ENCODE data around the gene INO80.
A peak's percentile ranks its signal among the peaks of the same experiment; 100 is the strongest.
"Not testable (repeated sequence)": the region's sequence is repeated elsewhere in the genome, so short reads cannot be mapped to it uniquely, and the experiment has no call there.

INO80 gene

DNA sequence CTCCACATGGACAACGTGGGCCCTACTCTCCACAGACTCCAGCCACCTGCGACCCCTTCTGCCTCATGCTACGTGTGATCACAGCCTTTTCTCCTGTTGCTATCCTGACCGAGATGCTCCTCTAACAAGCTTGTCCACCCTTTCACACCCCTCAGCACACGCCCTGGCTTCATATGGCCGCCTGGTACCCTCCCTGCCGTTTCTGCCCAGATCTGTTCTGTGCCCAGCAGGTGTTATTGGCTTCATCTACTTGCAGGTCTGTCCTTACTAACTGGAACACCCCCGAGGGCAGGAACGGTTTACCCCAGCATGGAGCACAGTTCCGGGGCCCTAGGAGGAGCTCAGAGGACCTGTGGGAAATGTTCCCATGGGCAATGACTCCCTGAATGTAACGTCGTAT lies 152.9 kb downstream of the INO80 start:
- DNase-seq (ENCODE audit: low spot score): no peak

DNA sequence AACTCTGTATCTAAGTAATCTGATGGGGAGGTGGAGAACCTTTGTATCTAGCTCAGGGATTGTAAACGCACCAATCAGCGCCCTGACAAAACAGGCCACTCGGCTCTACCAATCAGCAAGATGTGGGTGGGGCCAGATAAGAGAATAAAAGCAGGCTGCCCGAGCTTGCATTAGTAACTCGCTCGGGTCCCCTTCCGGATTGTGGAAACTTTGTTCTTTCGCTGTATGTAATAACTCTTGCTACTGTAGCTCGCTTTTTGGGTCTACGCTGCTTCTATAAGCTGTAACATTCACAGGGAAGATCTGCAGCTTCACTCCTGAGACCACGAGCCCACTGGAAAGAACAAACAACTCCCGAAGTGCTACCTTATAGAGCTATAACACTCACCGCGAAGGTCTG lies 153.8 kb downstream of the INO80 start:
- DNase-seq (ENCODE audit: low spot score): not testable (repeated sequence)

DNA sequence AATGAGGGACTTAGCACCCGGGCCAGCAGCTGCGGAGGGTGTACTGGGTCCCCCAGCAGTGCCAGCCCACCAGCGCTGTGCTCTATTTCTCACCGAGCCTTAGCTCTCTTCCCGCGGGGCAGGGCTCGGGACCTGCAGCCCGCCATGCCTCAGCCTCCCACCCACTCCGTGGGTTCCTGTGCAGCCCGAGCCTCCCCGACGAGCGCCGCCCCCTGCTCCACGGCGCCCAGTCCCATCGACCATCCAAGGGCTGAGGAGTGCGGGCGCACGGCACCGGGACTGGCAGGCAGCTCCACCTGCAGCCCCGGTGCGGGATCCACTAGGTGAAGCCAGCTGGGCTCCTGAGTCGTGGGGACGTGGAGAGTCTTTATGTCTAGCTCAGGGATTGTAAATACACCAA lies 154.3 kb downstream of the INO80 start:
- not testable (repeated sequence) for DNase-seq (ENCODE audit: low spot score)

DNA sequence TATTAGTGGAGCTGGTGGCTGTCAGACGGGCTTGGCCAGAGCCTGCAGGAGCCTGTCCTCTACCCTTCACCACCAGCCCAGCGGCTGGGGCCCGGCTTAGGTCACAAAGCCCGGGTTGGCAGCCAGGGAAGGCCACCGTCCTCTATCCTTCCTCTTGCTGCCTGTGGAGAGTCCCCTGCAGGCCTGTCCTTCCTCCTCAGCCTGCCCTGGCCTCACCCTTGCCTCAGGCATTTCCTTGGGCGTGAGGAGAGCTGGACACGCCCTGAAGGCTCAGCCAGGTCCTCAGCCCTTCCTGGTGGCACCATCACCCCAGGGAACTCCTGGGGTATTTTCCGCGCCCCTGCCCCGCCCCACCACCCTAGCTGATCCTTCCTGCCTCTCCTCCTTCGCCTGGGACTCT lies 155.2 kb downstream of the INO80 start:
- DNase-seq (ENCODE audit: low spot score): no peak

DNA sequence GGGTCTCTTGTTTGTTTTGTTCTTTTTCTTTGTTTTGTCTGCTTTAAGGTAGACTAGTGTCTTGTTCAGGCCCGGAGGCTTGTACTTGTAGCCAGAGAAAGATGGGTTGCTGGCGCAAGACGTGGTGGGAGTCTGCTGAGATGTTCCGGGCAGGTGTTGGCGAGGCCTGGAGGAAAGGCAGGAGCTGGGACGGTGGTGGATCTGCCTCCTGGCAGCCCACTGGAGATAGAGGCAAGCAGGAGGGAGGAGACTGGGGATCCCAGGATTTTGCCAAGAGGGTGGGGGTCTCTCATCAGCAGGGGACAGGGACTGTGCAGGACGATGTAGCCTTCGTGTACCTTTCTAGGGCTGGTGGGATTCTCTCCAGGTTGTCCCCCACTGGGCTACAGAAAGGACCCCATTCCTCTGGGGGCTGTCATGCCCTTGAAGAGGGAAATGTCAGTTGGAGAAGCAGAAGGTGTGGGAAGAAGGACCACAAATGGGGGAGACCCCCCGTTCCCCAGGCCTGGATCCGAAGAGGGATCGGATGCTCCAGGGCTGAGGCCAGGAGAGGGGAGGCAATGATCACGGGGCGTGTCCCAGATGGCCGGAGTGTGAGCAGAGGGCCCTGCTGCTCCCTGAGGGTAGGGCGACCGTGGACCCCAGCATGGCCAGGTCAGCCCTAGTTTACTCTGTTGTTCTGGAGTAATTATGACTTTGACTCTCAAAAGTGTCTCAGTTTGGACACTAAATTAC lies 155.8 kb downstream of the INO80 start:
- no peak for DNase-seq (ENCODE audit: low spot score)

DNA sequence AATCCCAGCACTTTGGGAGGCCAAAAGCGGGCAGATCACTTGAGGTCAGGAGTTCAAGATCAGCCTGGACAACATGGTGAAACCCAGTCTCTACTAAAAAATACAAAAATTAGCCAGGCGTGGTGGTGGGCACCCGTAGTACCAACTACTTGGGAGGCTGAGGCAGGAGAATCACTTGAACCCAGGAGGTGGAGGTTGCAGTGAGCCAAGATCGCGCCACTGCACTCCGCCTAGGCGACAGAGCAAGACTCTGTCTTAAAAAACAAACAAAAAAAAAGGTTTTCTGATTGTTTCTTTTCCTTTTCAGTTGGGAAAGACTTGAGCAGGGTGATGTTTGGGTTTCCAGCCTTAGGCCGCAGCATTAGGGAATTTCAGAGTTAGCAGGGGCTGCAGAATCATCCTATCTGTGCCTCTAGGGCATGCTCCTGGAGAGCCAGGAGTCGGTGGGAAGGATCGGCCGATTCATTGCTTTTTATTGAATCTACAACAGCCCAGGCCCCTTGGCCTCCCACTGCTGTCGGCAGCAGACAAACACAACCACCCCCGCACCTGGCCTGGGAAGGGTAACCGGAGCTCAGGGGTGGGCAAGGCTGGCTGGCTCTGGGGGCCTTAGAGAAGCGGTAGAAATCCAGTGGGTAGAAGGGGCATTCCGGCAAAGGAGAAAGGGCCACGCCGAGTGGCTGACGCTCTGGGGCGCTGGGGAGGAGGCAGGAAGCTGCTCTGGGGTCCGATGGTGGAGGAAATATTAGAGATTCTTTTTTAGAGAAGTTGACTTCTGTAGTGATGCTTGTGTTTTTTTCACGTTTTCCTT lies 156.5 kb downstream of the INO80 start:
- DNase-seq (ENCODE audit: low spot score): no peak

DNA sequence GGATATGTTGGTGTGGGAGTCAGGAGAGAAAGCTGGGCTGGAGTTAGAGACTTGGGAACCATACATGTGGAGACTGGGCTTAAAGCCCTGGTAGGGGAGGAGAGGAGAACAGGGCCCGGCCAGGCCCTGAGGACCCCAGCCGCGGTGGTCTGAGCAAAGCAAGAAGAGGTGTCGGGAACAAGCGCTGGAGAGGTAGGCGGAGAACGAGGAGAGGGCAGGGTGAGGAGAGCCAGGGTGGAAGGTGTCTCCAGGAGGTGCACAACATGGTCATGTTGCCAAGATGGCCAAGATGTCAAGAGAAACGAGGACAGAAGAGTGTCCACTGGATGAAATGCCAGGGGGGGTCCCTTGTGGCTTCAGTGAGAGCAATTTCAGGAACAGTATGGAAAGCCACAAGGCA lies 157.4 kb downstream of the INO80 start:
- no peak for DNase-seq (ENCODE audit: low spot score)

DNA sequence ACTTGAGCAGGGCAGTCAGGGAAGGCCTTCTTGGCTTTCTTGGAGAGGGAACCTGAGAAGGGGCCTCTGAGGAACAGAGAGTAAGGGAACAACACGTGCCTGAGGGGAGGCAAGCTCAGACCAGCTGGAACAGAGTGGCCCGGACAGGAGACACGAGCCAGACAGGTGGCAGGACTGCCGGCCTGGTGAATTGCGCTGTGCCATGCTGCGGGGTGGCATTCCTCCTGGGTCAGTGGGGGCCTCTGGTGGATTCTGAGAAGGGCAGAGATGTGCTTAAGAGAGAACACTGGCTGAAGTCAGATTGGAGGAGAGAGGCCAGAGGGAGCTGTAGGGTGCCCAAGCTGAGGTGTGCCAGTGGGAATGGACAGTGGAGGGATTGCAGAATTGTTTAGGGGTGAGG lies 157.9 kb downstream of the INO80 start:
- no peak for DNase-seq (ENCODE audit: low spot score)

DNA sequence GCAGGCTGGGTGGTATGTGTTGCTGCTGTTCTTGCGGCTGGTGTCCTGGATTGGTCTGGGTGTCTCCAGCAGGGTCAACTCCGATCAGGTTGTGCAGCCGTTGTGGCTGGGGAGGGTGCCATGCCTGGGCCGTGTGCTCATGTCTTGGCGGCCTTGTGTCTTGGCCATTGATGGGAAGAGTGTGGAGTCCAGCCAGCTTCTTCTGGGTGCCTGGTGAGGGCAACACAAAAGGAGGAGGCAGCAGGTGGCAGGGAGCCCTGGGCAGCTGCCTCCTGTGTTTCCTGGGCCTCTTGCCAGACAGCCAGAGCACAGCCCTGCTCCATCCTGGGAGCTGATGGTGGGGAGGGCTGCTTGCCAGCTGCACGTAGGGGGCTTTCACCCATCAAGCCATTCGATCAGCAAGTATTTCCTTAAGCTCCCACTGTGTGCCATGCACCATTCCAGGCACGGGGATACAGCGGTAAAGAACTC lies 158.5 kb downstream of the INO80 start:
- DNase-seq (ENCODE audit: low spot score): no peak

DNA sequence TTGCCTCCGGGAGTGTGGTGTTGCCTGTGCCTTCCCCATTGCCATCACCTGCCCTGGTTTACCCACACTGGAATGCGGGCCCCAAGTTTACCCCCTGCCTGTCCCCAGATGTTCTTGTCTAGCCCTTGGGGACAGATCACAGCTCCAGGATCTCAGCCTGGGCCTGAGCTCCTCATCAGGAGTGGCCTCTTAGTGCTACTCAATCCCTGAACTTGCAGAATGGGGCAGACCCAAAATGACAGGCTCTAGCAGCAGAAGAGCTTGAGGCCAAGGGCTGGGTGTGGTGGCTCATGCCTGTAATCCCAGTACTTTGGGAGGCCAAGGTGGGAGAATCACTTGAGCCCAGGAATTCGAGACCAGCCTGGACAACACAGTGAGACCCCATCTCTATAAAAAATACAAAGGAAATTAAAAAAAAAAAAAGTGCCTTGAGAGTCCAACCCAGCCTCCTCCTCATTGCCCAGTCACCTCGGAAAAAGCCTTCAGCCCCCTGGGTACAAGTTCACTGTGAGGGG lies 159.0 kb downstream of the INO80 start:
- no peak for DNase-seq (ENCODE audit: low spot score)

DNA sequence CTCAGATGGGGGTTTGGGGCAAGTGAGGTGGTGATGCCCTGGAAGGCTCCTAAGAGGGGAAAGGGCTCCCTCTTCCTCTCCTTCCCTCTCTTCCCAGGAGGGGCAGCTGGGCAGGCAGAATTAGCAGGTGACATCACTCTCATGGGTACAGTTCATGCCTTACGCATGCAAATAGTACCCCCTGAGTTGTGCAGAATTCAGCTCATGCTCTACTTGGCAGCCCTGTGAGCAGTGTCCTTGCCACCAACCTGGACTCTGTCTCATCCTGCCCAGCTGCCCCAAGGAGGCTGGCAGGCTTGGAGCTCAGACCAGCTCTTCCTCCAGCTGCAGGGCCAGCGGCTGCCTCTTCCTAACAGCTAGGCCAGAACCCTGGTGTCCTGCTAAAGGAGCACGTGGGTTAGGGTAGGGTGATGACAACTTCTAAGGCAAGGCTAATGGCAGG lies 159.5 kb downstream of the INO80 start:
- no peak for DNase-seq (ENCODE audit: low spot score)

DNA sequence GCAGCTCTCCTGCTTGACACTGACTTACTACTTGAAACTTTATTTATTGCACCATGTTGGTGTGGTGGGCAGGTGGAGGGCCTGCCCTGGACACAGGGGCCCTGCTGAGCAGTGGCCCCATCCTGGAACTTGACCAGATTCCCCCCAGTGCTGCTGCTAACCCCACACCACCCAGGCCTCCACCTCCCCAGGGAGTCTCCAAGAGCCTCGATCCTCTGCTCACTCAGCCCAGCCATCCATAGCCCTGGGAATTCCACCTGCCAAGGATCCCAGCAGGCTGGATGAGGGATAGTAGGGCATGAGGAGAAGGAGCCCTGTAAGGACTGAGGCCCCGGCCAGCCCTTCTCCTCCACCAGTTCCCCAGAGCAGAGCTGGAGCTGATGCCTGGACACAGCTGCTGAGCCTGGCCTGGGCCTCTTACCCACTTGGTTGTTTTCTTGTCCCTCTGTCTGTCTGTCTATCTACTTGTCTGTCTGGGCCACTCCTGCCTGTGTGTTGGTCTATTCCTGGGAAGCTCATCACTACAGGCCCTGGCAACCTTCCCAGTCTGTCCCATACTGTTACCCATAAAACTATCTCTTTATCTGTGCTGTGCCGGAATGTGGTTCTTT lies 160.0 kb downstream of the INO80 start:
- DNase-seq (ENCODE audit: low spot score): no peak

DNA sequence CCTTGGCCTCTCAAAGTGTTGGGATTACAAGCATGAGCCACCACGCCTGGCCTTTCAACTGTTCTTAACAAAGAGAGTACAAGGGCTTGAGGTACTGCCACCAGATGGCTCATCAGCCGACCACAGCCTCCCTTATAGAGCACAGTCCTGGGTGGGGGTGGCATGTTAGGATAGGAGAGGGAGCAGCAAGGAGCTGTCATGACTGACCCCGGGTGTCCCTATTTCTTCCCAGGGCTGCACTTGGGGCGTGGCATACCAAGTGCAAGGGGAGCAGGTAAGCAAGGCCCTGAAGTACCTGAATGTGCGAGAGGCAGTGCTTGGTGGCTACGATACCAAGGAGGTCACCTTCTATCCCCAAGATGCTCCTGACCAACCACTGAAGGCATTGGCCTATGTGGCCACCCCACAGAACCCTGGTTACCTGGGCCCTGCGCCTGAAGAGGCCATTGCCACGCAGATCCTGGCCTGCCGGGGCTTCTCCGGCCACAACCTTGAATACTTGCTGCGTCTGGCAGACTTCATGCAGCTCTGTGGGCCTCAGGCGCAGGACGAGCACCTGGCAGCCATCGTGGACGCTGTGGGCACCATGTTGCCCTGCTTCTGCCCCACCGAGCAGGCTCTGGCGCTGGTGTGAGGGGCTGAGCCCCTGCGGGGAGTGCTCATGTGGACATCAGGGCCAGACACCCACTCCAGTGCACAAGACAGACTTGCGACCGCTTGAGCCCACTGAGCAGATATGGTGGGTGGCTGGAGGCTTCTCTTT lies 160.8 kb downstream of the INO80 start:
- no peak for DNase-seq (ENCODE audit: low spot score)

DNA sequence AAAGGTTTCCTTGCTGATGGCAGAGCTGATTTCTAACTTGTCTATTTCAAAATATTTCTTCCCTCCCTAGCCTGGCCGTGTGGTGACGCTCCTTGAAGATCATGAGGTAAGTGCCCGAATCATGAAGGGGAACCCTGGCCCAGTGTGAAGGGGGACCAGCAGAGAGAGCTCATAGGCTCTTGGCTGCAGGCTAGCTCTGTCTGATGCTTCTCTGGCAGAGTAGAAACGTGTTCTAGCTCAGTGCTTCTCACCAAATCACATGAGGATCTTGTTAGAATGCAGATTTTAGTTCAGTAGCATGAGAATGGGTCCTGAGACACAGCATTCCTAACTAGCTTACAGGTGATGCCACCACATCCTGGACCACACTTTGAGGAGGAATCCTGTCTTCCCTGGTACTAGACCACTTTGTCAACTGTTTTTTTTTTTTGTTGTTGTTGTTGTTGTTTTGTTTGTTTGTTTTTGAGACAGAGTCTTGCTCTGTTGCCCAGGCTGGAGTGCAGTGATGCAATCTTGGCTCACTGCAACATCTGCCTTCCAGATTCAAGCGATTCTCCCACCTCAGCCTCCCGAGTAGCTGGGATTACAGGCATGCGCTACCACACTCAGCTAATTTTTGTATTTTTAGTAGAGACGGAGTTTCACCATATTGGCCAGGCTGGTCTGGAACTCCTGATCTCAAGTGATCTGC lies 161.8 kb downstream of the INO80 start:
- not testable (repeated sequence) for DNase-seq (ENCODE audit: low spot score)

DNA sequence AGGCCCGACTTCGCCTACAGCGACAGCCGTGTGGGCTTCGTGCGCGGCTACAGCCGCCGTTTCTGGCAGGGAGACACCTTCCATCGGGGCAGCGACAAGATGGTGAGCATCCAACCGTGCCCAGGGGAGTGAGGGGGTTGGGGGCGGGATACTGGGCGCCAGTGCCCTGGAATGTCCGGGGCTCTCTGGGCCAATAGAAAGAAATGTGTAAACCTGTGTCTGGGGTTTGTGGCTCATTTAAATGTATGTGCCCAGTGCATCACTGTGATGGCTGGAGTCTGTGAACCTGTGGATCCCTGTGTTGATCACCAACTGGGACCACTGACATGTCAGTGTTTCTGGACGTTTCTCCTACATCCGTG lies 162.4 kb downstream of the INO80 start:
- no peak for DNase-seq (ENCODE audit: low spot score)

DNA sequence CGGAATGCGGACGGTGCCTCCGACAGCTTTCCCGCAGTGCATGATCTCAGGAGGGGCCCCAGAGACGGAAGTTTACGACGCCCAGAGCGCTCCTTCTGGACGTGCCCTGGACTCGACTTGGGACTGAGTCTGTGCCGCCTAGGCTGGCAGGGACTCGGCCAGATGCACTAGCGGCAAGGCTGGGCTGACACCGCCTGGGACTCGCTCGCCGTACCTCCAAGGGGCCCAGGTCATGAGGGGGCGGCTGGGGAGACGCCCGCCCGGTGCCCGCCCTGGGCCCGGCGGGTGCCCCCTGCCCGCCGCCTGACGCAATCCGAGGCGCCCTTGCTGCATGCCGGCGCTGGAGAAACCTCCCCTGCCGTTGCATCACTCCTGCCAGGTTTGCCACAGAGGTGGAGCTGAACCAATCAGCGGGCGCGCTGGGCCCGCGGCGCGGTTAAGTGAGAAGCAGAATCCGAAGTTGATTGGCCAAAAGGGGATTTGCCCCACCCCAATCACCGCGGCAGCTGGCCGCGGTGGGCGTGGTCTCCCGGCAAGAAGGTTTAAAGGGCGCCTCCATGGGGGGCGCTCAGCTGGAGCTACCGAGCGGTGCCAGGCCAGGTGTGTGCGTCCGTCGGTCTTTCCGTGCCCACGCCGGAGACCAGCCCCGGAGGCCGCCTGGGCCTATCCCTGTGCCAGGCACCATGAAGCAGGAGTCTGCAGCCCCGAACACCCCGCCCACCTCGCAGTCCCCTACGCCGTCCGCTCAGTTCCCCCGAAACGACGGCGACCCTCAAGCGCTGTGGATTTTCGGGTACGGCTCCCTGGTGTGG lies 163.0 kb downstream of the INO80 start, which contains the start of gene CHAC1:
Gene CHAC1, plus strand, starts transcription at position 571 of the 812 bp plus-strand sequence. Its CDS starts 113 bp downstream, at position 684.
- peak; percentile 99 for DNase-seq (ENCODE audit: low spot score)

DNA sequence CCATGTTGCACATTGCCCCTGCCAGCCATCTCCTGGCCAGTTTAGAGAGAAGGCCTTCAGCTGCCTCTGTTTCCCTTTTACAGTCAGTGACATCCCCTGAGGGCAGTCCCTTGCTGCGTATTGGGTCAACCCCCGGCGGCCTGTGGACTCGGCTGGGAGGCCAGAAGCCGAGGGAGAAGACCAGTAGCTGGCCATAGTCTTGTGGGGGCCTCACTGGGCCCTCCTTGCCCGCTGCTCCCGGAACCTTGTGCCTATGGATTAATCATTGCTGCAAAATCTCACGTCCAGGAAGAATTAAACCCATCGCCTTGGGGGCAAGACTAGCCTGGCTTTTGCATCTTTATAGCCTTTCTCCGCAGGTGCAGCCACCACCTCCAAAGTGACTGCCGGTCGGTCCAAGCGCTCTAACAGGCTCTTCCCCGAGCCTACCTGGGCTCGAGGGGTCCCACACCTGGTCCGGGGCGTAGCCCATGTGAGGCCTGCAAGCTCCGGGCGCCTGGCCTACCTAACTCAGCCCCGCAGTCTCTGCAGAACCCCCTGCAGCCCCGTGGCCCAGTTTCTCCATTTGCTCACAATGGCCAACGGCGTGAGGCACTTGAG lies 163.7 kb downstream of the INO80 start:
- DNase-seq (ENCODE audit: low spot score): no peak

DNA sequence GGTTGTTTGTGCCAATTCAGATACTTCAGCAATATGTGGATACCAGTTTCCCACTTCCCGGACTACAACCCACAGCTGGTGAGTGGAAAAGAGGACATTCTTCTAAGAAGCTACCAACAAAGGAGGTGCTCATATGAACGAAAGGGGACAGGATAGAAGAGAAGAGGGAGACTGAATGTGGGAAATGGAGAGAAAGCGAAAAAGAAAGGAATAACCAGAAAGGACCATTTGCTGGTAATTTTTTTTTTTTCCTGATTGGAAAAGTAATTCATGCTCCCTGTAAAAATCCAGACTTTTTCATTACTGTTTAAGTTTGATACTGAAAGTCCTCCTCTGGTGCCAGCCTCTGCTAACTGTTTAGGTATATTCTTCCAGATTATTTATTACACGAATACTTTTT lies 164.3 kb downstream of the INO80 start:
- no peak for DNase-seq (ENCODE audit: low spot score)

DNA sequence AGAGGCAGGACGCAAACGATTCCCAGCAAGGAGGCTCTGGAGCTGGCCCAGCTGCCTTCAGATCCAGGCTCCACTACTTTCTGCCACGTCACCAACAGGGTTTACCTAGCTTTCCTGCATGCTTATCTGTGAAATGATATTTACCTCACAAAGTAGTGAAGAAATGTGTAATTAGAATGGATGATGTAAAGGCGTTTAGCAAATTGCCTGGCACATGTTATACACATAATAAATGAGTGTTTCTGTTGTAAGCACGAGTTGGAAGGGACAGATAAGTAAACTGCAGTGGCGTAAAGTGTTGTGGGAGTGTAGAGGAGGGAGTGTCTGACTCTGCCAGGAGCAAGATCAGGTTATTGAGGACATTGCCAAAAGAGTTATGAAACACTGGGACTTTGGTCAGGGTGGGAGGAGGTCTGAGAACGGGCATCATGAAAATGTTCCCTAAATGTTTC lies 166.3 kb downstream of the INO80 start:
- DNase-seq (ENCODE audit: low spot score): no peak
